GM12878 (cell line): Measurements from ENCODE around the gene ITIH2.

Experiments
- CREB1 ChIP-seq: IDR thresholded peaks from 2 replicates; pipeline ENCODE4 v1.6.1; 2012; ENCODE audit warnings: low read depth, mild to moderate bottlenecking, inconsistent platforms
- EZH2 ChIP-seq: IDR thresholded peaks from 2 replicates; pipeline ENCODE4 v1.6.1; 2012; ENCODE audit warnings: low read depth, mild to moderate bottlenecking, control low read depth, inconsistent platforms, low read length, borderline replicate concordance; ENCODE audit not compliant: control insufficient read depth
- SMARCA5 ChIP-seq: fragments of 450-650 bp; IDR thresholded peaks from 2 replicates; pipeline ENCODE4 v1.6.1; 2017; ENCODE audit warnings: mild to moderate bottlenecking
- TF ChIP-seq, protein P1 (sequence below), 3 experiments: IDR thresholded peaks in 2 of 3; conservative IDR thresholded peaks in 1 of 3; 2 replicates each; pipeline ENCODE4 v1.5.1; 2011; ENCODE audit warnings: low read depth in 3 of 3, low read length in 3 of 3, mild to moderate bottlenecking in 3 of 3, control low read depth in 2 of 3, moderate library complexity in 2 of 3, inconsistent platforms in 1 of 3, mixed read lengths in 1 of 3; ENCODE audit not compliant: control insufficient read depth in 2 of 3, insufficient read depth in 1 of 3; ENCODE audit errors: extremely low read depth in 1 of 3
- TF ChIP-seq, protein P2 (sequence below): IDR thresholded peaks from 2 replicates; pipeline ENCODE4 v1.6.1; 2012; ENCODE audit warnings: low read length, inconsistent platforms

DNA sequence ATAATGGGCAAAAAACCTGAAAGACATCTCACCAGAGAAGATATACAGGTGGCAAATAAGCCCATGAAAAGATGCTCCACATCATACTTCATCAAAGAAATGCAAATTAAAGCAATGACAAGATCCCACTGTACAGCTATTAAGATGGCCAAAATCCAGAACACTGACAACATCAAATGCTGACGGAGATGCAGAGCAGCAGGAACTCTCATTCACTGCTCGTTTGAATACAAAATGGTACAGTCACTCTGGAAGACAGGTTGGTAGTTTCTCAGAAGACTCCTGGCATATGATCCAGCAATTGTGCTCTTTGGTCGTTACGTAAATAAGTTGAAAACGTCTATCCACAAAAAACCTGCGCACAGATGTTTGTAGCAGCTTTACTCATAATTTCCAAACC is 49.1 kb downstream of the ITIH2 start:
- TF ChIP-seq, protein P1, sequence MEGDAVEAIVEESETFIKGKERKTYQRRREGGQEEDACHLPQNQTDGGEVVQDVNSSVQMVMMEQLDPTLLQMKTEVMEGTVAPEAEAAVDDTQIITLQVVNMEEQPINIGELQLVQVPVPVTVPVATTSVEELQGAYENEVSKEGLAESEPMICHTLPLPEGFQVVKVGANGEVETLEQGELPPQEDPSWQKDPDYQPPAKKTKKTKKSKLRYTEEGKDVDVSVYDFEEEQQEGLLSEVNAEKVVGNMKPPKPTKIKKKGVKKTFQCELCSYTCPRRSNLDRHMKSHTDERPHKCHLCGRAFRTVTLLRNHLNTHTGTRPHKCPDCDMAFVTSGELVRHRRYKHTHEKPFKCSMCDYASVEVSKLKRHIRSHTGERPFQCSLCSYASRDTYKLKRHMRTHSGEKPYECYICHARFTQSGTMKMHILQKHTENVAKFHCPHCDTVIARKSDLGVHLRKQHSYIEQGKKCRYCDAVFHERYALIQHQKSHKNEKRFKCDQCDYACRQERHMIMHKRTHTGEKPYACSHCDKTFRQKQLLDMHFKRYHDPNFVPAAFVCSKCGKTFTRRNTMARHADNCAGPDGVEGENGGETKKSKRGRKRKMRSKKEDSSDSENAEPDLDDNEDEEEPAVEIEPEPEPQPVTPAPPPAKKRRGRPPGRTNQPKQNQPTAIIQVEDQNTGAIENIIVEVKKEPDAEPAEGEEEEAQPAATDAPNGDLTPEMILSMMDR (IDR thresholded peaks at IDR 0.05 in 2 of 3, conservative IDR thresholded peaks at IDR 0.05 in 1 of 3; ENCODE audit: control insufficient read depth in 2 of 3, extremely low read depth in 1 of 3, insufficient read depth in 1 of 3, low read depth in 3 of 3, low read length in 3 of 3) = no peak
- TF ChIP-seq, protein P2, sequence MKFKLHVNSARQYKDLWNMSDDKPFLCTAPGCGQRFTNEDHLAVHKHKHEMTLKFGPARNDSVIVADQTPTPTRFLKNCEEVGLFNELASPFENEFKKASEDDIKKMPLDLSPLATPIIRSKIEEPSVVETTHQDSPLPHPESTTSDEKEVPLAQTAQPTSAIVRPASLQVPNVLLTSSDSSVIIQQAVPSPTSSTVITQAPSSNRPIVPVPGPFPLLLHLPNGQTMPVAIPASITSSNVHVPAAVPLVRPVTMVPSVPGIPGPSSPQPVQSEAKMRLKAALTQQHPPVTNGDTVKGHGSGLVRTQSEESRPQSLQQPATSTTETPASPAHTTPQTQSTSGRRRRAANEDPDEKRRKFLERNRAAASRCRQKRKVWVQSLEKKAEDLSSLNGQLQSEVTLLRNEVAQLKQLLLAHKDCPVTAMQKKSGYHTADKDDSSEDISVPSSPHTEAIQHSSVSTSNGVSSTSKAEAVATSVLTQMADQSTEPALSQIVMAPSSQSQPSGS = no peak
- TF ChIP-seq CREB1 (no peak), SMARCA5 (no peak), EZH2 (no peak)
